DMS114 treated with DMSO at 0.1 percent for 48 hours (cell line): ENCODE results near the gene DLG2.
"Not testable (repeated sequence)": the region's sequence is repeated elsewhere in the genome, so short reads cannot be mapped to it uniquely, and the experiment has no call there.

Source experiments
- DNase-seq: peaks from one replicate; lab custom pipeline; 2025; ENCODE audit not compliant: unreplicated experiment; lab: John Stamatoyannopoulos, UW

Gene DLG2

DNA sequence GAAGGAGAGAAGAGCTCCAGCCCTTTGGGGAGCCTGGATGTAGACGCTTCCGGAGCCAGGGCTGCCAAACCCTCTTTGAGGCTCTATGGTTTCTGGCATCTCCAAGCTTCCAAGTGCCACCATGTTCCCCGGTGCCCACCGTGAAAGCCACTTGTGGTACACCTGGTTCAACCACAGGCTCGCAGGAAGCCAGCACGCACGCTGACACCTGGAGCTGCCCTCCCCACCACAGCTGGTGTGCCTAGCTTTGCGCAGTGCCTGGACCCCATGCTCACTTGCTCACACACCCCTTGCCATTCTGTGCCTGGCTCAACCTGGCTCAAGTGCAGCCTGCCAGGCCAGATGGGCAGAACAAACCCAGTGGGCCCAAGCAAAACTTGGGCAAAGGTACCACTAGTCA lies 831.4 kb downstream of the DLG2 start:
- DNase-seq: no peak

- DNase-seq: no peak
These were observed 832.3 kb downstream of the DLG2 start for GRCh38 chr11:84794663-84795443.

GRCh38 chr11:84793318-84793717 lies 833.8 kb downstream of the DLG2 start:
- DNase-seq: no peak

- DNase-seq: no peak
These were observed 836.2 kb downstream of the DLG2 start for GRCh38 chr11:84790849-84791427.

DNA sequence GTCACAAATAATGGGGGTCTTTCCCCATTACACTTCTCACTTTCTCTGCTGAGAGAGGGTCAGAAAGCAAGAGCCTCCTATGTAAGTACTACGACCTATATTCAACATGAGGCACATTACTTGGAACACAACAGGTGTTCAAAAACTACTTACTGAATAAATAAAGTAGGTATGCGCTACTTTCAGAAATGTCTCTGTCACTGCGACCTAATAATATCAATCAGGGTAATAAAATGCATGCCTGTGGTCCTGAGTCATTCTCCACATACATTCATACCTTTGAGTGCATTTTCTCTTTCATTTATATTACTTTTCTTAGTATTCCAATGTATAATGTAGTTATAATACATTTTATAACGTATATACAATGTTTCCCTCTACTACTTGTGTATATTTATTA lies 838.9 kb downstream of the DLG2 start:
- DNase-seq: no peak

DNA sequence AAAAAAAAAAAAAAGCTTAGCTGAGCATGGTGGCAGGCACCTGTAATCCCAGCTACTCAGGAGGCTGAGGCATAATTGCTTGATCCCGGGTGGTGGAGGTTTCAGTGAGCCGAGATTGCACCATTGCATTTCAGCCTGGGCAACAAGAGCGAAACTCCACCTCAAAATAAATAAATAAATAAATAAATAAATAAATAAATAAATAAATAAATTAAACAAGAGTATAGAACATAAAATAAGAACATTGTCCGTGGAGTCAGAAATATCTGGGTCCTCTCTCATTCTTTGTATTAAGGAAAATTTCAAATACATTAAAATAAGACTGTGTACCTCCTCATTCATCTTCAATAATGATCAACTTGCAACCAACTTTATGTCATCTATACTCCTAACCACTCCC lies 843.0 kb downstream of the DLG2 start:
- DNase-seq: not testable (repeated sequence)

DNA sequence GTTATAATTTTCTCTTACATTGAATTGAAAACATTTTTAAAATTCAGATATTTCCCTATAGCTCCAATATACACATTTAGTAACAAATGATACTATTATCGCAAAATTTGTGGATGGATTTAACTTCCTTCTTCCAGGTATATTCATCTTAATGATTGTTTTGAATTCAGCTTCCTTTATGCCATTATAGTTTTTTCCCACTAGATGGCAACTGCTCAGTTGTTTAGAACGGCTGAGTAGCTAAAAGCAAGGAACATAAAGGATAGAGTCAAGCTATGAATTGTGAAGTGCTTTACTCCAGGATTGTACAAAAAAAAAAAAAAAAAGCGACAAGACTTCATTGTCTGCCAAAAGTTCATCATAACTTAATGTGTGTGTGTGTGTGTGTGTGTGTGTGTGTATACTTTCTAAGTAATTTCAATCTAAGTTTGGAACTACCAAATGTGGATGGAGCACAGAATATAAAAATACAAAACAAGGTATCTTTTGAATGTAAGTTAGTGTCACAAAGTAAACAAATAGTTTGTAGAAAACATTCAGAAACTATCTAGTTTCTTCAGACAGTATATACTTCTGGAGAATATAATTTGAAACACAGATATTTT lies 846.4 kb downstream of the DLG2 start:
- no peak for DNase-seq

DNA sequence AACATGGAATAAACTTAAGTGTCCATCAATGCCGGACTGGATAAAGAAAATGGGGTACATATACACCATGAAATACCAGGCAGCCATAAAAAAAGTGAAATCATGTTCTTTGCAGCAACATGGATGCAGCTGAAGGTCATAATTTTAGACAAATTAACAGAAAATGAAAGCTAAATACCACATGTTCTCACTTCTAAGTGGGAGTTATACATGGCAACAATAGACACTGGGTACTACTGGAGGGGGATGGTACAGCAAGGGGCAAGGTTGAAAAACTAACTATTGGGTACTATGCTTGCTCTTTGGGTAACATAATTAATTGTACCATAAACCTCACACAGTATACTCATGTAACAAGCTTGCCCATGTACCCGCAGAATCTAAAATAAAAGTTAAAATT lies 851.6 kb downstream of the DLG2 start:
- no peak for DNase-seq

GRCh38 chr11:84763931-84764330 lies 863.2 kb downstream of the DLG2 start:
- no peak for DNase-seq

DNA sequence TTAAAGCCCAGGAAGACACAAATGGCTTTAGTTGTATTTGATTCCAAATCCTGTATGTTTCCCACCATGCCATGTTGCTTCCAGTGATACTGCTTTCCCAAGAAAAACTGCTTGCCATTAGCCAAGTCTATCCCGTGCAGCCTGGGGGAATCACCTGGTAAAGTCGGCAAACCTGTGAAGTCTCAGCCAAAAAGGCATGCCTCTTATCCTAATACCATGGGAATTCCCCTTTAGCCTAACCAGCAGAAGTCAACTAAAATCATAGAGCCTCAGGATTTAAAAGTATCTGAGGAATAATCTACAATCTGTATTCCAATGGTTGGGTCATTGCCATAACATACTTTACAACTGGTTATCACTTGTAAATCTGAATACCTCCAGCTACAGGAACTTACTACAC lies 869.4 kb downstream of the DLG2 start:
- no peak for DNase-seq

DNA sequence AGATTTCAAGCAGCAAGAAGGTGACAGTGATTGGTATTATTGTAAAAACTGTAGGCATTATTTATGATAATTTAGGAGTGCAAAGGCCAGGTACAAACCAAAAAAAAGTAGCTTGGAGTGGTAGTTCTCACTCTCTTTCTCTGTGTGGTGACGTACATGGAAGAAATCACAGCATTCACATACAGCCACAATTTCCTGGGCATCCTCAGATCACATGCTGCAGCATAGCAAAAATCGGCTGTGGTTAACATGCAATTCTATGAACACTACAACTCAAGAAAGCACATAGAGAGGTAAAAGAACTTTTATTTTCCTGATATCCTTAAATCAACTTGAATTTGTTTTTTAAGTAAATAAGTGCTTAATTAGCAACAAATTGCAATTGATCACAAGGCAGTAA lies 875.8 kb downstream of the DLG2 start:
- DNase-seq: no peak

DNA sequence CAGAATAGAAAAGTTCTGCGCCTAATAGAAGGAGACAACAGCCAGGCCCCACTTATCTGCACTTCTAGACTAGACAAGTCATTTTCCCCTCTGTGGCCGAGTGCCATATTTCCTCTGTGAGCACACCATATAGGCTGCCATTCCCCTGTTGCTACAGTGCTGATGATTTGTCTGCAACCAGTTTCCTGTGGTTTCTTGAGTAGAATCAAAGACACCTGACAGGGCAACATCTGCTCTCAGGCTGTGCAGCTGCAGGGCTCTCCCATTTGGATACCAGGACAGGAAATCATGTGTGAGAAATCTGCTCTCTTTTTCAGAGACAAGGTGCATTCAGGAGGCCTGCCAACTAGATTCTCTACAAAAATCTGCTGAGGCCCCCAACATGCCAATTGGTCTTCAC lies 879.3 kb downstream of the DLG2 start:
- no peak for DNase-seq

- no peak for DNase-seq
These were observed 887.1 kb downstream of the DLG2 start for GRCh38 chr11:84740050-84740449.

- no peak for DNase-seq
These were observed 902.9 kb downstream of the DLG2 start for GRCh38 chr11:84724256-84724655.

- no peak for DNase-seq
These were observed 904.5 kb downstream of the DLG2 start for GRCh38 chr11:84722583-84723108.

DNA sequence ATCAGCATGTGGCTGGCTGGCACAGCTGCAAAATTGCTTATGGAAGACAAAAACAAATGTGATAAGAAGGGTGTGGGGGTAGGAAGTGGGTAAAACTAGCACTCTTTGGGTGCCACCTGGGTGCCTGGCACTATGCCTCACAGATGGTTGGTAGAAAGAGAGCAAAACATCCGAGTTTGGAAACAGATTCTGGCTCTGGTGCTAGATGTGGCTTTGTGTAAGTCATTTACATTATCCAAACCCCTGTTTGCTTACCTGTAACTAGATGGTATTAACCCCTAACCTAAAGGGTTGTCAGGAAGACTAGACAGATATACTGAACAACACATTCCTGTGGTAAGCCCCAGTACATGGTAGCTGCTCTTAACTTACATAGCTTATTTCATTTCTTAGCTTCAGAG lies 905.6 kb downstream of the DLG2 start:
- DNase-seq: no peak

DNA sequence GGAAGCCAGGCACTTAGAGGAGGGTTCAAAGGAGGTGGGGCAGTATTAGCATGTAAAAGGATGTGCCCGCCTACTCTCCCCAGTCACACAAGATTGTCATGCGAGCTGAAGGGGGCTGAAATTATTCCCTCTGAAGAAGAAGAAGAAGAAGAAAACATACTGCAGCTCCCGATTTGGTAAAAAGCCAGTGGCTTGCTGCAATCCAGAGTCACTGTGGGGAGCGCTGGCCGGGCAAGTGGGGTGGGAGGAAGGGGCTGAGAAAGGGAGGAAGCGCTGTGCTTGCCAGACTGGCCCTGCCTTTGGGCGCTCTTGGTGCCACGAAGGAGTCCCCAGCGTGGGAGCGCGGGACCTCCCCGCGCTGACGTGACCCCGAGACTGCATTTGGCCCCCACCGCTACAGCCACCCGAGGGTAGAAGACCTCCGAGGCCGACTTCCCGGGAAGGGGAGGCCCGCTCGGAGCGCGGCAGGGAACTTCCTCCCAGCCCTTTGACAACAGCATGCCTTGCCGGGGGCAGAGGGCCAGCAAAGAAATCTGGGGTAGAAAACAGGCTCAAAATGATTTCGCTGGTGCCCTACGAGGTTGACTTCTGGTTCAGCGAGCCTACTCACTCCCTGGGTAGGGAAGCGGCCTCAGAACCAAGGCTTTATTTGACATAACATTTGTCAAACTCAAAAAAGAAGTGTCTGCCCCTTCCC lies 906.3 kb downstream of the DLG2 start:
- DNase-seq: no peak

DNA sequence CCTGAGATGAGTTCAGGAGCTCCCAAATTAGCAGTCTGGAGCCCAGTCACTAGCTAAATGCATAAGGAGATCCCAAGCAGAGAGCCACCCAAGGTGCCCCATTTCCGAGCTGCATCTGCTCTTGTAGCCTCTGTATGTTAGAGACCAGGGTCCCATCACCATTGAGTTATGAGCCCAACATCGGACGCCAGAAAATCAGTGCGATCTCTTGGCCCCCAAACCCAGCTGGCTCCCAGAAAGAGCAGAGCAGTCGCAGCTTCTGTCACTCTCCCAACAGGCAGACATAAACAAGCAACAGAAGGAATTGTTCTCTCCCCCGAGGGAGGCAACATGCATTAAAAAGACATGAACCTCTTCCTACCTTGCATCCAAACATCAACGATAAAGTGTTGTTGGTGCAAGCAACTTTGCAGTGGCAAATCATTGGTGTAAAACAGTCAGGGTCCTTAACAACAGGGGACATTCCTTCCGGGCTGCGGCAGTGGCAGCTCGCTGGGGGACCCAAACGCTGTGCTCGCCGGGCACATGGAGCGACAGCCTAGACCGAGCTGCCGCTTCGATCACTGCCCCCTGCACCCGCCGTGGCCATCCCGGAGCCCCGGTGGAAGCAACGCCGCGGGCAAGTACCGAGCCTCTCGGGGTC lies 907.1 kb downstream of the DLG2 start:
- no peak for DNase-seq

GRCh38 chr11:84714316-84714780 lies 912.8 kb downstream of the DLG2 start:
- DNase-seq: no peak

DNA sequence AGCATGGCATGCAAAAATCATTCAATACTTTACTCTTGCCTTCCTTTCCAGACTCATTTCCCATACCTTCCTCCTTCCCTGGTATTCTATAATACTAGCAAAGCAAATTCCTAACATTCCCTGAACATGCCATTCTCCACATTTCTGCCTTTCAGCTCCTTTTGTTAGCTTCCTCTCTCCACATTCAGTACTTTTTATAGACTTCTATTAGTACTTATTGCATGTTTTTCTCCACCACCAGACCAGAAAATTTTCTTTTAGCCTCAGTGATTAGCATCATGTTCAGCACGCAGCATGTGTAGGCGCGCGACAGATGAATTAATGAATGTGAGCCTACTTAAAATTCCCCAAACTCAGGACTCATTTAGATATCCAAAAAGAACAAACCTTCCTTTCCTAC lies 935.3 kb downstream of the DLG2 start:
- no peak for DNase-seq

DNA sequence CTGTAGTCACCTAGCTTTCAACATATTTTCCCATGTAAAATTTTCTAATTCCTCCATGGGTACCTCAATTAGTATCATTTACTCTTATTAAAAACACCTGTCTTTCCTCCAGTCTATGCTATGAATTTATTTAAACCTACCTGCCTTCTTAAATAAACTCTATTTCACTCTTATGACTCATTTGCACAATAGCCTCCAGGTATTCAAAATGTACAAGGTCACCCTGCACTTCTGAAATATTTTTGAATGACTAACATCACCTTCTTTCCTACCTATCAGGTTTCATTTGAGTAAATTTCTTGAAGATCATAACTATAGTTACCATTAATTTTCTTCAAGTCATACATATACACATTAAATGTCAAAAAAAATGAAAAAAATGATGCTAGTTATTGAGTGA lies 939.7 kb downstream of the DLG2 start:
- no peak for DNase-seq
